ENCODE data around the gene ASB1. TPM values are rescaled to one million over a fixed set of nuclear protein-coding genes. Genes with fewer than 3 reads are reported as not detected.

Gene ASB1
- total and polyA plus RNA-seq, 7 donors = 3.5 to 36.0 (median 14.0) TPM

DNA sequence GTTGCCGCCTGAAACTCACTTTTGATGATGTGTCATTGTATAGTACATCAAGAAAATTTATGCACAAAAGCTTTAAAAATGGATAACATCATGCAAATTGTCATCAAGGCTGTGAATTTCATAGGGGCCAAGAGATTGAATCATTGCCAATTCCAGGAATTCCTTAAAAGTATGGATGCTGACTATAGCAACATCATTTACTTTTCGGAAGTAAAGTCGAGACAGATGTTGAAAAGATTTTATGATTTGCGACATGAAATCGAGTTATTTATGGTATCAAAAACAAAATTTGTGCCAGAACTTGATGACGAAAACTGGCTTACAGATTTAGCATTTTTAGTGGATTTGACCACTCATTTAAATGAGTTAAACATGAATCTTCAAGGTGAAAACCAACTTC lies 56.3 kb downstream of the ASB1 start:
- TF ChIP-seq POLR2A (IDR thresholded peaks at IDR 0.05) = no peak
- DNase-seq = no peak
- H3K36me3 ChIP-seq = no peaks in the 10 kb centered on the region
- no peaks in the 10 kb centered on the region for H3K27me3 ChIP-seq
- WGBS, 2 donors = 85 to 90% methylated on average over 6 of the region's 6 CpGs
- H3K27ac ChIP-seq = no peak overlapping the region
- intact Hi-C loops (cut with DNase I) = no loop called here
- peaks cover 0 to 5% (median 1%) of the 10 kb centered on the region in 4 donors for H3K4me1 ChIP-seq
- no peak overlapping the region for H3K4me3 ChIP-seq
- H3K9me3 ChIP-seq = peaks cover 0 to 6% (median 4%) of the 10 kb centered on the region in 4 donors

DNA sequence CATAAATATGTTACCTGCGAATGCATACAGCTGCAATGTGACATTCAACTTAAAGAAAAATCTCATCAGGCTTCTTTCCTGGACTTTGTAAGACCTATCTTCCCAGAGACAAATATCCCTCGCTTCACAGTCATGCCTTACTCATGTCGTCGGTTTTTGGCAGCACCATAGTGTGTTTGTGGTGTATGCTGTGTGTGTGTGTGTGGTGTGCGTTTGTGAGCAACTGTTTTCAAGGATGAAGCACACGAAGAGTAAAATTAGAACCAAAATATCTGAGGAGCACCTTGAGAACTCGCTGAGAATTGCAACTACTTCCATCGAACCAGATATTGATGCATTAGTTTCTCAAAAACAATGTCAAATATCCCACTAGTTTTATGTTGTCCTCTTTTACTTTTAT lies 56.9 kb downstream of the ASB1 start:
- no peak for DNase-seq
- Histone ChIP-seq H3K9me3 (peaks cover 0 to 6% (median 2%) of the 10 kb centered on the region in 4 donors), H3K27me3 (no peaks in the 10 kb centered on the region), H3K27ac (no peak overlapping the region), H3K36me3 (no peaks in the 10 kb centered on the region), H3K4me3 (no peak overlapping the region), H3K4me1 (peaks cover 0 to 11% (median 5%) of the 10 kb centered on the region in 4 donors)
- 74 to 79% methylated on average over 8 of the region's 8 CpGs for WGBS, 2 donors
- TF ChIP-seq CTCF (IDR thresholded peaks at IDR 0.05) = no peak
- TF ChIP-seq POLR2A (IDR thresholded peaks at IDR 0.05) = no peak
- TF ChIP-seq EP300 (IDR thresholded peaks at IDR 0.05) = no peak
- no peak for TF ChIP-seq POLR2AphosphoS5 (IDR thresholded peaks at IDR 0.05)
- intact Hi-C loops (cut with DNase I) = no loop called here

- TF ChIP-seq CTCF (IDR thresholded peaks at IDR 0.05) = no peak
- no peak for TF ChIP-seq EP300 (IDR thresholded peaks at IDR 0.05)
- TF ChIP-seq POLR2AphosphoS5 (IDR thresholded peaks at IDR 0.05) = no peak
- TF ChIP-seq POLR2A (IDR thresholded peaks at IDR 0.05) = no peak
- H3K9me3 ChIP-seq = peaks cover 0 to 3% (median under 1%) of the 10 kb centered on the region in 4 donors
- no peak overlapping the region for H3K4me3 ChIP-seq
- no peak for DNase-seq
- no peaks in the 10 kb centered on the region for H3K27me3 ChIP-seq
- H3K36me3 ChIP-seq = no peaks in the 10 kb centered on the region
- WGBS, 2 donors = 94 to 95% methylated on average over 23 of the region's 23 CpGs
- H3K27ac ChIP-seq = no peak overlapping the region
- intact Hi-C loops (cut with DNase I) = no loop called here
- peaks cover 0 to 12% (median 6%) of the 10 kb centered on the region in 4 donors for H3K4me1 ChIP-seq
Measured at GRCh38 chr2:238484522-238485452, 58.1 kb downstream of the ASB1 start.

DNA sequence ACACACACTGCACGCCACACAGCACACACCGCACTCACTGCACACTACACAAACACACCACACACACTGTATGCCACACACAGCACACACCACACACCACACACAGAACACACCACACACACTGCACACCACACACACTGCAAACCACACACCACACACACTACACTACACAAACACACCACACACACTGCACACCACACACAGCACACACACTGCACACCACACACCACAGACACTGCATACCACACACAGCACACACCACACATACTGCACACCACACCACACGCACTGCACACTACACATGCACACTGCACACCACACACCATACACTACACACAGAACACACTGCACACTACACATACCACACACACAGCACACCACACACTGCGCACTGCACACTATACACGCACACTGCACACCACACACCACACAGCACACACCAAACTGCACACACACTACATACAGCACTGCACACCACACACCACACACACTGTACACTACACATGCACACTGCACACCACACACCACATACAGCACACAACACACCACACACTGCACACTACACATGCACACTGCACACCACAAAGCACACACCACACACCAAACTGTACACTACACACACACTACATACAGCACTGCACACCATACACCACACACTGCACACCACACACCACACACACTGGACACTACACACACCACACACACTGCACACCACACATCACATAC lies 59.6 kb downstream of the ASB1 start:
- Histone ChIP-seq H3K27me3 (no peaks in the 10 kb centered on the region), H3K27ac (no peak overlapping the region), H3K4me1 (peaks cover 0 to 12% (median 6%) of the 10 kb centered on the region in 4 donors), H3K36me3 (no peaks in the 10 kb centered on the region), H3K4me3 (no peak overlapping the region), H3K9me3 (no peaks in the 10 kb centered on the region)
- TF ChIP-seq POLR2AphosphoS5 (IDR thresholded peaks at IDR 0.05) (no peak), CTCF (IDR thresholded peaks at IDR 0.05) (no peak), POLR2A (IDR thresholded peaks at IDR 0.05) (no peak), EP300 (IDR thresholded peaks at IDR 0.05) (no peak)
- intact Hi-C loops (cut with DNase I) = no loop called here
- DNase-seq = no peak
- WGBS, 2 donors = 97% methylated on average over 5 of the region's 5 CpGs

DNA sequence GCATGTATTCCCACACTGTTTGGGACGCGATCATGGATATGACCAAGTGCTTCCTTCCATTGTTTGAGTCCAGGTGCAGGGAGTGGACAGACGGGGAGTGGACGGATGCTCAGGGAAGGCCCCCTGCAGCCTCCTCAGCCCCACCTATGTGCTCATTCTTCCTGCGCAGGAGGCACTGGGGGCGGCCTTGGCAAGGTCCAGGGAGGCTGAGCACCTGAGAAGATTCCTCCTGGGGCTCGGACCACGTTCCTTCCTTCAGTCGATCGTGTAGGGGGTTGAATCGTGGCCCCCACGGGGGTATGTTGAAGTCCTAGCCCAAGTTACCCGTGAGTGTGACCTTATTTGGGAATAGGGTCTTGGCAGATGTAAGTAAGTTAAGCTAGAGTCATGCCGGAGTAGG lies 60.4 kb downstream of the ASB1 start:
- Histone ChIP-seq H3K9me3 (no peaks in the 10 kb centered on the region), H3K27ac (no peak overlapping the region), H3K4me3 (no peak overlapping the region), H3K27me3 (no peaks in the 10 kb centered on the region), H3K4me1 (peaks cover 0 to 13% (median 6%) of the 10 kb centered on the region in 4 donors), H3K36me3 (no peaks in the 10 kb centered on the region)
- intact Hi-C loops (cut with DNase I) = no loop called here
- TF ChIP-seq EP300 (IDR thresholded peaks at IDR 0.05) (no peak), POLR2AphosphoS5 (IDR thresholded peaks at IDR 0.05) (no peak), CTCF (IDR thresholded peaks at IDR 0.05) (no peak), POLR2A (IDR thresholded peaks at IDR 0.05) (no peak)
- no peak for DNase-seq
- 91 to 93% methylated on average over 14 of the region's 14 CpGs for WGBS, 2 donors
